DOHH2 (cell line): ENCODE results near the gene ADRA1B.

Experiments used
- H3F3A ChIP-seq: fragments of 200-600 bp; sonication (generic), shearing (Covaris generic); 2 replicates; pipeline ENCODE4 v1.6.0; 2016; ENCODE audit warnings: antibody characterized with exemption, mild to moderate bottlenecking; ENCODE audit not compliant: control insufficient read depth, insufficient read depth
- H3K27ac ChIP-seq: fragments of 200-600 bp; sonication (generic); 2 replicates; pipeline ENCODE4 v1.5.1; 2014; ENCODE audit warnings: low read depth, mild to moderate bottlenecking, low read length, moderate library complexity
- H3K27me3 ChIP-seq: fragments of 200-600 bp; sonication (generic); 2 replicates; pipeline ENCODE4 v1.6.1; 2014; ENCODE audit warnings: mild to moderate bottlenecking, low read length, mixed read lengths; ENCODE audit not compliant: control insufficient read depth
- H3K36me3 ChIP-seq: fragments of 200-600 bp; sonication (generic); 2 replicates; pipeline ENCODE4 v1.6.1; 2014; ENCODE audit warnings: mild to moderate bottlenecking, low read length, moderate library complexity, mixed read lengths; ENCODE audit not compliant: control insufficient read depth
- H3K4me1 ChIP-seq: fragments of 200-600 bp; sonication (generic); 2 replicates; pipeline ENCODE4 v1.6.1; 2014; ENCODE audit warnings: mild to moderate bottlenecking, low read length, mixed read lengths; ENCODE audit not compliant: control insufficient read depth
- H3K4me2 ChIP-seq: fragments of 200-600 bp; sonication (generic); 2 replicates; pipeline ENCODE4 v1.6.0; 2014; ENCODE audit warnings: mild to moderate bottlenecking, low read length, moderate library complexity
- H3K4me3 ChIP-seq: fragments of 200-600 bp; sonication (generic); 2 replicates; pipeline ENCODE4 v1.5.1; 2014; ENCODE audit warnings: mild to moderate bottlenecking, low read length, mixed read lengths
- H3K79me2 ChIP-seq: fragments of 200-600 bp; sonication (generic); 2 replicates; pipeline ENCODE4 v1.6.1; 2014; ENCODE audit warnings: mild to moderate bottlenecking, low read length, mixed read lengths; ENCODE audit not compliant: control insufficient read depth
- H3K9me2 ChIP-seq: fragments of 200-600 bp; sonication (generic); replicated peaks from 2 replicates; pipeline ENCODE4 v1.6.1; 2014; ENCODE audit warnings: mild to moderate bottlenecking, low read length, mixed read lengths; ENCODE audit not compliant: control insufficient read depth
- H3K9me3 ChIP-seq: fragments of 200-600 bp; sonication (generic); 2 replicates; pipeline ENCODE4 v1.6.1; 2014; ENCODE audit warnings: antibody characterized with exemption, low read length, mixed read lengths; ENCODE audit not compliant: control insufficient read depth, insufficient read depth
- H4K20me1 ChIP-seq: fragments of 200-600 bp; sonication (generic); 2 replicates; pipeline ENCODE4 v1.6.0; 2014; ENCODE audit warnings: low read depth, mild to moderate bottlenecking, antibody characterized with exemption, low read length, moderate library complexity; ENCODE audit not compliant: control insufficient read depth, insufficient read depth
- CTCF ChIP-seq: fragments of 200-600 bp; sonication (generic); IDR thresholded peaks from one replicate; pipeline ENCODE4 v1.5.1; 2014; ENCODE audit warnings: antibody characterized with exemption, mild to moderate bottlenecking, low read depth, low read length; ENCODE audit not compliant: poor library complexity, severe bottlenecking
- EZH2phosphoT487 ChIP-seq: fragments of 200-600 bp; sonication (generic); IDR thresholded peaks from 2 replicates; pipeline ENCODE4 v1.6.1; 2017; ENCODE audit warnings: borderline replicate concordance, mild to moderate bottlenecking, antibody characterized with exemption, low read length, moderate library complexity, mixed read lengths

ADRA1B gene

GRCh38 chr5:159899067-159900049, 16.9 kb upstream of the ADRA1B start:
- H3K9me3 ChIP-seq: no peaks in the 10 kb centered on the region
- H3K4me3 ChIP-seq: no peak overlapping the region
- peaks cover 6% of the 10 kb centered on the region; the same call in 1 of the 2 replicates for H3K27me3 ChIP-seq
- no peaks in the 10 kb centered on the region for H3K79me2 ChIP-seq
- no peak overlapping the region for H3K4me2 ChIP-seq
- H4K20me1 ChIP-seq: no peaks in the 10 kb centered on the region
- no peak for TF ChIP-seq EZH2phosphoT487
- no peak for TF ChIP-seq CTCF
- H3K9me2 ChIP-seq: no peaks in the 10 kb centered on the region
- no peaks in the 10 kb centered on the region for H3K4me1 ChIP-seq
- no peaks in the 10 kb centered on the region for H3F3A ChIP-seq
- H3K27ac ChIP-seq: no peak overlapping the region
- H3K36me3 ChIP-seq: no peaks in the 10 kb centered on the region

GRCh38 chr5:159901308-159901707, 15.0 kb upstream of the ADRA1B start:
- Histone ChIP-seq H3K9me3 (no peaks in the 10 kb centered on the region), H3F3A (no peaks in the 10 kb centered on the region), H3K27me3 (peaks cover 9% of the 10 kb centered on the region; the same call in 1 of the 2 replicates), H3K36me3 (no peaks in the 10 kb centered on the region), H3K79me2 (no peaks in the 10 kb centered on the region), H3K4me1 (no peaks in the 10 kb centered on the region), H3K9me2 (no peaks in the 10 kb centered on the region), H3K27ac (no peak overlapping the region), H3K4me2 (no peak overlapping the region), H4K20me1 (no peaks in the 10 kb centered on the region), H3K4me3 (no peak overlapping the region)
- TF ChIP-seq EZH2phosphoT487 (no peak), CTCF (no peak)

GRCh38 chr5:159901772-159902171, 14.5 kb upstream of the ADRA1B start:
- Histone ChIP-seq H3F3A (no peaks in the 10 kb centered on the region), H3K4me1 (no peaks in the 10 kb centered on the region), H4K20me1 (no peaks in the 10 kb centered on the region), H3K27me3 (peaks cover 12% of the 10 kb centered on the region; the same call in 1 of the 2 replicates), H3K27ac (no peak overlapping the region), H3K4me2 (no peak overlapping the region), H3K9me2 (no peaks in the 10 kb centered on the region), H3K36me3 (no peaks in the 10 kb centered on the region), H3K79me2 (no peaks in the 10 kb centered on the region), H3K4me3 (no peak overlapping the region), H3K9me3 (no peaks in the 10 kb centered on the region)
- TF ChIP-seq CTCF (no peak), EZH2phosphoT487 (no peak)
